NCI-H82 (cell line): Measurements from ENCODE around the gene ANKRD23.
A peak's percentile ranks its signal among the peaks of the same experiment; 100 is the strongest.
"Not testable (repeated sequence)": the region's sequence is repeated elsewhere in the genome, so short reads cannot be mapped to it uniquely, and the experiment has no call there.

Experiments used
- DNase-seq: peaks from one replicate; lab custom pipeline; 2025; lab: John Stamatoyannopoulos, UW

Gene ANKRD23

DNA sequence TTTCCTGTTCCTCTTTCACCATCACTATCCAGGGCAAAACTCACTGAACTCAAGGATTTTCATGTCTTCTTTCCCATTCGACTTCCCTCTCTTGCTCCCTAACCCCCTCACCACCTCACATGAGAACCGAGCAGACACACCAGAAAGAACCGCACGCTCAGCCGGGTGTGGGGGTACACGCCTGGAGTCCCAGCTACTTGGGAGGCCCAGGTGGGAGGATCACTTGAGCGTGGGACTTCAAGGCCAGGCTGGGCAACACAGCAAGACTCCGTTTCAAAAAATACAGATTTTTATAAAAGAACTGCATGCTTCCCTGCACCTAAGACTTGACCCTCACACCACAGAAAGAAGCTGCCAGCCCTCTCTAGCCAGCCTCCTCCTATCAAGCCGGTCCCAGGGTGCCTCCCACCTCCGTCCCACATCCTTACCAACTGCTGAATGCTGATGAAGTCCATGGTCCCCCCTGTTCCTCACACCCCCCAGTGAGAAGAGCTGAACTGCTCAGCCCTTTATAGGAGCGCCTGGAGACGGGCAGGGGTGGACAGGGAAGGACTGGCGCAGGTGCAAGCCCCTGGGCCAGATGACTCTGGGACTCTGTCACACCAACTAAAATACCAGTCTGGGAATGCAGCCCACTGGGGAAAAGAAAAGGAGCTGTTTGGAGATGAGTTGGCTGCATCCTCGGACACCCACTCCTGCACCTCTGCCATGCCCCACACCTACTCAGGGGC lies at the start of gene ANKRD23:
Gene ANKRD23, minus strand, starts transcription at position 484 of the 731 bp plus-strand sequence. Its CDS starts 29 bp downstream, at position 455.
- DNase-seq = no peak

DNA sequence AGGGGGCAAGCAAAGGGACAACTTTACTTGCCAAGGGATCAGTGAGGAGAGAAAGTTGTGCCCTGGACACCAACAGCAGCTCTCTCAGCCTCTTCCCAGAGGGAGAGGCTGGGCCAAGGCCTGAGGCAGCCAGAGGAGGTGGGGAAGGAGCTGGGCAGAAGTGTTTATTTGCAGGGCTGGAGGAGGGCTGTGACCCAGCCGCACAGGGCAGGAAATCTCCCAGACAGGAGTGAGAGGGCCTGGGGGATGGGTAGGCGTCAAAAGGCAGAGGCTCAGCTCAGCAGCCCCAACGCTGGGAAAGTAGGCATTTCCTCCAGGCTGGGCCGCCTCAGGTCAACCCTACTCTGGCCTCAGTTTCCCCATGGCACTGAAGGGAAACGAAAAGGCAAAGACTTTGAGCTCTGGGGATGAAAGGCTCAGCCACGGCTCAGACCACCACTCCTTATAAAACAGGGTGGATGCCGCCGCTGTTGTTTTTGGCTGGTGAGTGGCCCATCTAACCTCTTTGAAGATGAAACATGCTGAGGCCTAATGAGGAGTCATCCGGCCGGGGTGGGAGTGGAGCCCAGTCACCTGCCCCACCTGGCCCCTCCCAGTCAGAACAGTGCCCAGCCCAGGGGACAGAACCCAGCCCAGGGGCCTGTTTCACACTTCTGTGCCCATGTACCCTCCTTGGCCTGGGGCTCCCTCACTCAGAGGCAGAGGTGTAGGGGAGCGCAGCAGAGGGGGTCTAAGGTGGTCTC lies 47.9 kb upstream of the ANKRD23 start:
- DNase-seq = no peak

DNA sequence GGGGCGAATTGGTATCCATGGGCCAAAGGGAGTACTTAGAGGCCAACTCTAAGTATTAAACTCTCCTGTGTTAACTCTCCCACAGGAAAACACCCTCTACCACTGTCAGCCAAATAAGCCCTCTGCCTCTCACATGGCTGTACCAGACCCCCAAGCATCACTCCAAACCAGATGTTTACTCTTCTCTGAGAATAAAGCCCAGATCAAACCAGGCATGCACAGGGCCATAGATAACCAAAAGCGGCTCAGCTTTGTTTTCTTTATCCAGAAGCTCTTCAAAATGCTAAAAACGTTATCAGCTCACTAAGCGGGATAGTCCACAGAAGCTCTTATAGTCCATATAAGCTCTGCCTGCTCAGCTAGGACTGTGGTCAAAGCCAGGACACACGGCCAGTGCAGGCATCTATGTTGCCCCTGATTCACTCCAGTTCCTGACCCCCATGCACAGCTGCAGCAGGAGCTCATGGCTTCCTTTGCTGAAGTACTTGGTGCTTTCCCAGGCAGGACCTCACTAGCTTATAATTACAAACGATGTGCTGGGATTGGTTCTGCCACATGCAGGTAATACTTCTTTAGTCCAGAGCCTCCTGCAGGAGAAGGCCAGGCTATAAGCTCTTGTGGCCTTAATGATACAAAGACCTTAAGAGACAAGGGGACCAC lies 47.0 kb upstream of the ANKRD23 start:
- no peak for DNase-seq

DNA sequence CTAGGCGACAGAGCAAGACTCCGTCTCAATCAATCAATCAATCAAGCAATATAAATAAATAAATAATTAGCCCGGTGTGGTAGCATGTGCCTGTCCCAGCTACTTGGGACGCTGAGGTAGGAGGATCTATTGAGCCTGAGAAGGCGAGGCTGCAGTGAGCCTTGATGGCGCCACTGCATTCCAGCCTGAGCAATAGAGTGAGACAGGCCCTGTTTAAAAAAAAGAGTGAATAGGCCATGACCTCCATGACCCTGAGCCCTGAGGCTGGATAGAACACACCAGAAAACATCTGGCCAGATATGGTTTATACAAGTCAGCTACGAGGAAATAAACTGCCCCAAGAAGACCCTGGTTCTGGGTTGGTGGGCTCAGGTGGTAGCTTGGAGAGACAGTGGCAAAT lies 46.4 kb upstream of the ANKRD23 start:
- no peak for DNase-seq

DNA sequence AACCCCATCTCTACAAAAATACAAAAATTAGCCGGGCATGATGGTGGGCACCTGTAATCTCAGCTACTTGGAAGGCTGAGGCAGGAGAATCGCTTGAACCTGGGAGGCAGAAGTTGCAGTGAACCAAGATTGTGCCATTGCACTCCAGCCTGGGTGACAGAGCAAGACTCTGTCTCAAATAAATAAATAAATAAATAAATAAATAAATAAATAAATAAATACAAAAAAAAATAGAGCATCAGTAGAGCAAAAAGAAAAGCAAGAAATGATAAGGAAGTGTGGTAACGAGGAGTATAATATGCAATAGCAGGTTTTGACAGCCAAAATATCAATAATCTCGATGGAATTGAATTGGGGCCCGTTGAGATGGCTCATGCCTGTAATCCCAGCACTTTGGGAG lies 45.7 kb upstream of the ANKRD23 start:
- not testable (repeated sequence) for DNase-seq

DNA sequence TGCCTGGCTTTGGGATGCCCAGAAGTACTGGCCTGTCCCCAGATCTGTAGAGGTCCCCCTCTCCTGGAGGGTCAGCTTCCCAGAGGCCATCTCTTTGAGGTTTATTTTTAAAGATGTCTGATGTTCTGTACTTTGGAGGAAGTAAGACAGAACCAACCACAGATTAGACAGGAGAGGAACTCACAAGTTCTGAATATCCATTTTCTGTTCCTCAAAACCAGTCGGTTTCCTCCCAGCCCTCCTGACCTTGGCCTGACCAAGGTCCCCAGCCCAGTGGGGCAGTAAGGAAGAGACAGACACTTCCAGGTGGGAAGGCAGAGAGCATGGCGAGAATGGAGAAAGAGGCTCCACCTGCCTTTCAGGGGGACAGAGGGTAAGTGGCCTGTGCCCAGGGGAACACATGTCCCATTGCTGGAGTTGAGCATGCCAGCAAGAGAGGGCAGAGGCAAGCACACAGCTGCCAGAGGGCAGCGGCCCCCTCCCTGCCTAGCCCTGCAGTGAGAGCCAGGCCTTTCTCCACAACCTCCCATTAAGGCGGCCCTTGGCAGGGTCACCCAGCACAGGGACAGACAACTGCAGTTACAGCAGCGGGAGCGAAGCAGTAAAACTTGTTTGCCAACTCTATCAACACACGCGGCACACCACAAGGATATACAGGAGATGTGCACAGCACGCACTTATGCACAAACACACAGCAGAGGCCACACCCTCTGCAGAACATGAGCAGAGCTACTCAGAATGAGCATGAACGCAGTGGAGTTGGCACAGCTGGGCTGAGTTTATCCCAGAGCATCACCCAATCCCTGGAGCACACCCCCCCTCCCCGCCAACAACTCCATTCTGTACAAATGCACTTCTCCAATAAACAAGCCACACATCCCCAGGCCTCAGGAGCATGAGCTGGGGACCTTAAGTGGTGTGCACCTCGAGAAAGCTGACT lies 44.5 kb upstream of the ANKRD23 start:
- no peak for DNase-seq

DNA sequence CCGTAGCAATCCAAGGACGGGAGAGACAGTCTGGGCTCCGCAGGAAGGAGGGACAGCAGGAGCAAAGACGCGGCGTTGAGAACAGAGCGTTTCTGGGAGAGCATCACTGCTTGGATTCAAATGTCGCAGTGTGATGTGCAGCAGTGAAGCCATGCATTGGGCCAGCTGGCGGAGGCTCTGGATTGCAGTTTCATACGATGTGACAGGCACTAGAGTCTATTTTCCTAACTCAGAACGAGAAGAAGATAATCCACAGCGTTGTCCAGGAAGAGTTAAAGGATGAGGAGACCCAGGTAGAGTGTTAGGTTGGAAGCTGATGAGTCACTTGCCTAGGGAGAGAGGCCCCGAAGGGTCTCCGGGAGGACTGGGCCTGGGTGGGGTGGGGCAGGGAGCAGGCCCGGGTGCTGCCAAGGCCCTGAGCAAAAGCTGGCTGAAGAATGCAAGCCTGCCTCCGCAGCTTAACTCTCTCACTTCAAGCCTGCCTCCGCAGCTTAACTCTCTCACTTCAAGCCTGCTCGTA lies 43.7 kb upstream of the ANKRD23 start:
- DNase-seq = no peak

DNA sequence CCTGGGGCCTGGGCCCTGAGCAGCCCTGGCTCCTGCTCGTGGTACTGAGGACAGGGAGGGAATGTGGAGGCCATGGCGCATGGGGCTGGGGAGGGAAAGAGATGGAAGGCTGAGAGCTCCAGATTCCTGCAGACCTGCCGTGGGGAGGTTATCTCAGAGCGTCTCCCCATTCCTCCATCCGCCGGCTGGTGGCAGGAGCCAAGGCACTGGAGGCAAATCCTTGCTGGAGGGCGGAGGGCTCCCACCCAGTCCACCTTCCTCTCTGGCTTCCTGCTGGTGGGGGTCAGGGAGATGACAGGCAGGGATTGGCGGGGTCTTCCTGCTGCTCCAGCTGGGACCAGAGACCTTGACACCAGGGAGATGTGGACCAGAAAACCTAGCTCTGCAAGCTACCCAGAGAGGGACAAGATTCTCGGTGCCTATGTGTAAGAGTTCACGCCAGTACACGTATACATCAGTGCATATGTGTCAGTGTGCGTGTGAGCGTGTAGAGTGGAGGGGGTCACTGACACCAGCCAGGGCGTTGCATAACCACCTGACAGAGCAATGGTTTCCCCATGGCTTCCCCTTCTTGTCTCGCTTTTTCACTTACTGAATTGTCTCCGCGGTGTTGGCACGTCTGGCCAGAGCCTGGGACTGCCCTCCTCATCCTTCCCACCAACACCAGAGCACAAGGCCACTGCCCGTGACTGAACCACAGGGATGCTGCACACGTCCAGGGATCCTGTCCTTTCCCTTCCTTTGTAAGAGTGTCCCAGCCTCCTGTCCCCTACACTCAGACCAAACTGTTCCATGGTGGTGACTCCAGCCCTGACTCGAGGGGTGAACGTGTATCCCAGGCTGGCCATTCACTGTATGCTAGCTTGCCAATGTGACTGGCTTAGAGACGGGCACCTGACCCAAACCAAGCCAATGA lies 41.9 kb upstream of the ANKRD23 start:
- no peak for DNase-seq

DNA sequence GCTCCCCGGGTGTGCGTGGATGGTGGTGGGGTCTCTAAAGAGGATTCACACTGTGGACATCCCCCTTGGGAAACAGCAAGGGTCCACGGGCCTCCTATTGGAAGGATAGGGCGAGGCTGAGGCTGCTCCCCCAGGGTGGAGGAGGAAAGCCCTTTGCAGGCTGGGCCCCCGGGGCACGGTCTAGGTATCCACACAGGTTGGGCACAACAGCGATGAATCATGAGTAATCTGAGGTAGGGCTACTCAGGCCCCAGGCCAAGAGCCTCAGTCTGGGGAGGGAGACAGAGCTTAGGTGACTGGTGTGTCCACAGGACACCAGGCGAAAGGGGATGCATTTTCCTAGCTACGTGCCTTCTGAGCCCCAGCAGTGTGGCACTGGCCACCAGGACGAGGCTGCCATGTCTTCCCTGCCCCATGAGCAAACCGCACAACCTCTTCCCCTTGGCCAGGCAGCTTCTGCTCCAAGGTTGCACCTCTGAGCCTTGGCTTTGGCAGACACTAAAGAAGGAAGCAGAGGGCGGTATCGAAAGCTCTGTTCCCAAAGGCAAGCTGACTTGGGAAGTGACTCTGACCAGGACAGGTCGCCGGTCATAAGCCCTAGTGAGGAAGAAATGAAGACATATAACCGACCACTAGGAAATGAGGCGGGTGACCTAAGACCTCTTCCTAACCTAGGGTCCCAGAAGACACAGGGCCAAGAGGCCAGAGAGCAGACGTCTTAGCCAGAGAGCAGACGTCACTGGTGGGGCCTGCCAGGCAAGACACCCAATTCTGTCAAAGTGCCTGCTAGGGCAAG lies 40.7 kb upstream of the ANKRD23 start:
- DNase-seq = no peak

DNA sequence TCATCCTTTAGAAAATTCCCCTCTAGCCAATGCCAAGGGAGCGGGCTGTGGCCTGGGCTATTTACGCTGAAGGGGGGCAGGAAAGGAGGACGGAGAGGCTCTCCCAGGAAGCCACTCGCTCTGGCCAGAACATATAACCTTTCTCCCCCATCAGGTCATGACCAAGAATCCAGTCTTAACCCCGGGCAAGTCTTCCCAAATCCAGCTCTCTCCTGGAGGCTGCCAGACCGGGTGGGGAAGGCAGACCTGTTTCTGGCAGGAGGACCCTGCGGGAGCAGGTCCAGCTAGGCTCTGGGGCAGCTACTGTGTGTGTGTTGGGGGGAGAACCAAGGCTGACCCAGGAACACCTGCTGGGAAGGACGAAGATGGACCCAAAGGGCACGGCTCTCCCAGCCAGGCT lies 39.5 kb upstream of the ANKRD23 start:
- DNase-seq = no peak

DNA sequence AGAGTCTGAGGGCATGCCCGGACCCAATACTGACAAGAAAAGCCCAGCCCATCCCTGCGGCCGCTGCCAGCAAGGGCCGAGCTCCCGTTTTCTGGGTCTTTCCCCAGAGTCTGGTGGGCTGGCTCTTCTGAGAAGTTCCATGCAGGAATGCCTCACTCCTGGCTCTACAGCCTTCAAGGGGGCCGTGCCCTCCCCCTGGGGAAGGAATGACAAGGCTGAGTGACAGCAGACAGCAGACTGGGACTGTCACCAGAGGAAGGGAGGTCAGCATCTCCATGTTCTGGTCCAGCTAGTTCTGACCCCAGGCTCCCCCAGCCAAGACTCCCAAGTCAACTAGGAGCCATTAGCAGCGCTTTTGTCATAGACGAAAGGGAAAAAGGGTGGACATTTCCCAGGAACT lies 39.1 kb upstream of the ANKRD23 start:
- DNase-seq = no peak

DNA sequence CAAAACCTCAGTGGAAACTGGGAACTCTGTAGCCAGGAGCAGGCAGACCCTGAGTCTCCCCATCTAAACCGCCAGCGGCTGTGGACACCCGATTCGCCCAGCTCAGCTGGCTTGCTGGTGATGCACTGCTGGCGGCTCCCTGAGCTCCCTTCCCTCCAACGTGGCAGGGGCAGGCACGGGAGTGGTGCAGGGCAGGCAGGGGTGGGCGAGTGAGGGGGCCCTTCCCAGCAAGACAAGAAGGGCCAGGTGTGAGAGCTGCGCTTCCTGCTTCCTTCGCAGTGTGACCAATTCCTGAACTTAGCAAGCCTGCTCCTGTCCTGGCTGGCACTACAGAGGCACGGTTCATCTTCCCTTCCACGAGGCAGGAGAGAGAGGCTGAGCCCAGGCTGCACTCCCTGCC lies 38.4 kb upstream of the ANKRD23 start:
- peak; percentile 60 for DNase-seq

DNA sequence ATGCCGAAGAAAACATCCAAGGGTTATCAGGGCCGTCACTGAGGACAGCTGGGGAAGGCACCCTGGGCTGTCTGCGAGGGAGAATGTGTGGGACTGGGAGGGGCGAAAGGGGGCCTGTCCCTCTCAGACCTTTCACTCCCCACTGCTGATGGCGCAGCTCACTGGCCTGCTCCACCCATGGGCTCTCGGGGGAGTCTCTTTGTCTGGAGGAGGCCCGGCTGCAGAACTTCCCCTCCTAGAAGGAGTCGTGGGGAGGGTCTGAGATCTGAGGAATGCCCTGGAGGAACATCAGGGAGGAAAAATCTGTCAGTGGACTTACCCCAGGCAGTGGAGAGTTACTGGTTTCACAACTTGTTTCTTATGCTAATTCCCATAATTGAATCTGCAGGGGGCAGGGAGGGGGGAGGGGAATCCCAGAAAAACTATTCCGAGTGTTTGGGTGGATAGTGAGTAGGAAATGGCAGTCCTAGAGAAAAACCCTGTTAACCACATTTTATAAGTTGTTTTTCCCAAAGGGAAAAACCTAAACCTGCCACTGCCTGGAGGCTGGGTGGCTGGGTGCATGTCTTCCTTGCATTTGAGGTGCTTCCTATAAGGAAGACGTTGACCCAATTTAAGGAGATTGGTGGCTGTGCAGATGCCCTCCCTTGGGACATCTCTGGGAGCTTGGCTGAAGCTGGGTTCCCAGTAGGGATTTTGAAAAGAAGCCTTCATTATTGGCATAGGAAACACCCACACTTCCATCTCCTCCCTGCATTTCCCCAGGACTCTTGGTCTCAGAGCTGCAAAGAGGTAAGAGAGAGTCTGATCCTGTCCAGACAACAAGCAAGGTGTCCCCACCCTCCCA lies 37.8 kb upstream of the ANKRD23 start:
- peak; percentile 73 for DNase-seq

DNA sequence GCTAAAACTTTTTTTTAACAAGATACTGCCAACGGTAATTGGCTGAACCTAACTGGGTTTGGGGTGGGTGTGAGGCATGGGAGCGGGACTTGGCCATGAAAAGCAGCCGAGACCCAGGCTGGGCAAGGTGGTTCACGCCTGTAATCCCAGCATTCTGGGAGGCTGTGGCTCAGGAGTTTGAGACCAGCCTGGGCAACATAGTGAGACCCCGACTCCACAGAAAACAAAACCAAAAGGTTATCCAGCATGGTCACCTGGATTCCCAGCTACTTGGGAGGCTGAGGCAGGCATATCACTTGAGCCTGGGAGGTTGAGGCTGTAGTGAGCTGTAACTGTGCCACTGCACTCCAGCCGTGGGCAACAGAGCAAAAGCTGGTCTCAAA lies 37.1 kb upstream of the ANKRD23 start:
- no peak for DNase-seq

DNA sequence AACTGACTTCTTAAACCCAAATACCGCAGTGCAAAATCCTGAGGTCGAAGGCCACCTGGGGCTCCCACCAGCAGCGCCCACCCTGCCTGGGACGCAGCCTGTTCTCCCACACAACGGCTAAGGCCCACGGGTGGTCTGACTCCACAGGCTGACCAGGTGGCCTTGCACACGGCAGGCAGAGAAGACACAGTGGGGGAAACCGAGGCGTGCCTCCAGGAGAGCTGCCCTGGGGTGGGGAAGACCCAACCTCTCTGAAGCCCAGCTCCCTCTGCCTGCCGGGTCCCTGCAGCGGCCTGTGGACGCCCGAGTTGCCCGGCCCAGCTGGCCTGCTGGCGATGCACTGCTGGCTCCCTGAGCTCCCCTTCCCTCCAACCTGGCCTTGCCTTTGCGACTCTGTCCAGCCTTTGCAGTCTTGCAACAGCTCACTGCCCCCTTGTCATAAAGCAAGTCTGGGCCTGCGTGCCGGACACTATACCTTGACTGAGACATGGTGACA lies 35.8 kb upstream of the ANKRD23 start:
- DNase-seq = no peak

DNA sequence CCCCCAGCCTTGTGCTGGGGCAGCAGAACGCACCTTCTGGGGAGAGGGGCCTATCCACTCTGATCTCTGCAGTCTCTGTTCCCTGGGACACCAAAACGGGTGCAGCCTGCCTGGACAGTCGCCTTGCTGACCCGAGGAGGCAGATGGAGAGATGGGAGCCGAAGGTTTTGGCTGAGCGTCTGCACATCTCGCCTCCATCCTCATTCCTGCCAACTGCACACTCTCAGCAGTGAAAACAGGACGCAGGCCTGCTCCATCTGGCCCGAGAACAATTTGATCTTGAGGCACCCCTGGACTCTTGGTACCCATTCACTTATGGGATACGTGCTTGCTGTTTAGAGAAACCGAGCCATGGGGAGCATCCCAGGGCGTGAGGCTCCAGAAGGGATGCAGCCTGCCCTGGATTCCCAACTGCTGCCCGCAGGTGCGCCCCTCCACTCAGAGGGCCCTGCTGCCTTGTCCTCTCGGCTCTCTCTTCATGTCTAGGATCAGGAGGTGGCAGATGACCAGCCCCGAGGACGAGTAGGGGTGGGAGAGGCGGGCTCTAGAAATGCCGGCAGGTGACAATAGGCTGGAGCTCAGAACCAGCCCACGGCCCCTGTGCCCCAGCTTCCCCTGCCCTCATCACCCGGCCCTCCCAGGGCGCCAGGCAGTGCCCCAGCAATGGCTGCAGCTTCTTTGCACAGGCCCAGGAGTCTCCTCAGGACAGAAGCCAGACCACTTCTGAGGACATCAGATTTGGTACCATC lies 35.1 kb upstream of the ANKRD23 start:
- DNase-seq = no peak

DNA sequence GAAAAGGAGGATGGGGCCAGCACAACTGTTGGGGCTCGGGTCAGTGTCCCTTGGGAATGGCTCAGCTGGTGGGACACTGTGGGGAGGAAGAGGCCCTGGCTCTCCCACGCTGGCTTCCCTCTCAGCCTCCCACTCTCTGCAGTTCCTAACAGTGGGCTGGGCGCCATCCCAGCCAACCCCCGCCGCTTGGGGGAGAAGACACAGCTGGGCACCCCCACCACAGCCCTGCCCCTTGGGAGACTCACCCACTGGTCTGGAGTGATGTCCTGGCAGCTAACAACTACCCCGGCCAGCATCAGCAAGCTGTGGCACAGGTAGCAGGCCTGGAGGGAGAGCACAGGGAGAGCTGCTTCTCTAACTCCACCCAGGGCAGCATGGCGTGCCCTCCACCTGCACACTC lies 34.4 kb upstream of the ANKRD23 start:
- no peak for DNase-seq

DNA sequence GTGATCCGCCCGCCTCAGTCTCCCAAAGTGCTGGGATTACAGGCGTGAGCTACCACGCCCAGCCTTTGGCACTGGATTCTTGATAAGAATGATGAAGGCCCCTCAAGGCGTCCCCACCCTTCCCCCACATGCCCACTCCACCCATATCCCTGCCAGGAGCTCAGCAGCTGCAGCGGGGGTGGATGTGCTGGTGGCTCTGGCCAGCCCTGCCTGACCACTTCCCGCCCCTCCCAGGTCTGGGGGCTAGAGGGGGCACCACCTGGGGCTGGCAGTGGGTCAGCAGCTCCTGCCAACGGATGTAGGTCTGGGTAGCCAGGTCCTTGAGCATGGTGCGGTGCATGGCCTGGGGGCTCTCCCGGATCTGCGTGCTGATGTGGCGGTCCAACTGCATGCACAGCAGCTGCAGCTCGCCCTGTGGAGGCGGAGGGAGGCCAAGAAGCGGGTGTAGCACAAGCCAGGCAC lies 33.8 kb upstream of the ANKRD23 start:
- no peak for DNase-seq
